ENCODE data around the gene SYTL2.

SYTL2 gene

DNA sequence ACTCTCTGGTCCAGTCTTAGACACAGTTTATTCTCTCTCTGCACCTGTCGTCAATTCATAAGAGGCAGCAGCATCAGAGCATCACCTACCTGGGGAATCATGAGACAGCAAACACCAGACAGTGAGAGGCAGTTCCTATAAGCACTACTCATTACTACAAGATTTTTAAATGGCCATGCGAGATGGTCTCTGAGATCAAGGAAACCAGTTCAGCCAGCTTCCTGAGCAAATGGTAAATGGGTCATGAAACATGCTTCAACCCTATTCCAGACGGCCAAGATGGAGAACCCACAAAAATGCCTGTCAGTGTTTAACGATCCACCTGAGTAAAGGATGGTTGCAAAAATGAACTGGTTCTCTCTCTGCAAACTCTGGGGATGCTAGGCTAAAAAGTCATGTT lies 52.9 kb downstream of the SYTL2 start:
- H3K27ac ChIP-seq = no peak overlapping the region
- ChIA-PET CTCF (no interaction called here), POLR2A (ENCODE audit: low non-redundant PET) (no interaction called here)
- no peak for TF ChIP-seq CTCF (conservative IDR thresholded peaks at IDR 0.05; ENCODE audit: low read depth)
- DNase-seq (ENCODE audit: low spot score) = no peak

GRCh38 chr11:85756401-85757200 lies 54.3 kb downstream of the SYTL2 start:
- TF ChIP-seq CTCF (conservative IDR thresholded peaks at IDR 0.05; ENCODE audit: low read depth) = no peak
- POLR2A ChIA-PET (ENCODE audit: low non-redundant PET) = no interaction called here
- no peak overlapping the region for H3K27ac ChIP-seq
- DNase-seq (ENCODE audit: low spot score) = no peak
- CTCF ChIA-PET = no interaction called here

DNA sequence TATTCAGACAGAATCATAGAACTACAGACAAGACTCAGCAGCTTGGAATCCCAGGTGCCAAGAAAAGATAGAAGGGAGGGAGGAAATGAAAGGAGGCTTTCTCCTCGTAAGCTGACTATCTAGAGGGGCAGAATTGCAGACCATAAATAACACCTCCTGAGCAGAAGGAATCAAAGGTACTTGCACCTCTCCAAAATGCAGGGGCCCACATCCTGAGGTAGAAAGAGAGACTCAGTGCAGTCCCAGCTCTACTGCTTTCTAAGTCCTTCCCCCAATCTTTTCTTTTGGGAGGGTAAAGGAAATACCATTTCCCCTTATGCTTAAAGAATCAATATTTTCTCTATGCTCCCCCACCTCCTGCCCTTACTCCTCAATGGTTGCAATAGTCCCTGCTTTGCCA lies 55.2 kb downstream of the SYTL2 start:
- ChIA-PET CTCF (interaction anchor here (0.6 kb wide), 1 partner anchor 119 kb away, joined by 4 read pairs; no protein-coding TSS in a partner anchor), POLR2A (ENCODE audit: low non-redundant PET) (no interaction called here)
- no peak for TF ChIP-seq CTCF (conservative IDR thresholded peaks at IDR 0.05; ENCODE audit: low read depth)
- no peak overlapping the region for H3K27ac ChIP-seq
- no peak for DNase-seq (ENCODE audit: low spot score)

DNA sequence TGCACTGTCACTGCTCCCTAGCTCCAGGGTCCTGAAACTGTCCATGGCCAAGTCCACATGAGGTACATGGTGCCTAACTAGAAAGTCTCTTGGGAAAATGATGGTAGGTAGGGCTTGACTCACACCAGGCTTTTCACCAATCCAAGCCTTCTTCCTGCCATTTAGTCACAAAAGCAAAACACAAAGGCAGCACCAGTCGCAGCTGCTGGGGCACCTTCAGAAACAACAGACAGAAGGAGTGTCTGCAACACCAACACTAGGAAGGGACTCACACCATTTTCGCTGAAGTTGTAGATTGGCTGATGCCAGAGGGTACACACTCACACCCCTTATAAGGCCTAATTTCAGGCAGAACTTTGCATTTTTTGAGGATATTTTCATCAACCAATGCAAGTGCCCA lies 55.7 kb downstream of the SYTL2 start:
- no peak overlapping the region for H3K27ac ChIP-seq
- CTCF ChIA-PET = interaction anchor here (0.6 kb wide), 1 partner anchor 119 kb away, joined by 4 read pairs; no protein-coding TSS in a partner anchor
- TF ChIP-seq CTCF (conservative IDR thresholded peaks at IDR 0.05; ENCODE audit: low read depth) = no peak
- POLR2A ChIA-PET (ENCODE audit: low non-redundant PET) = no interaction called here
- DNase-seq (ENCODE audit: low spot score) = no peak

GRCh38 chr11:85752890-85753581 lies 57.9 kb downstream of the SYTL2 start:
- no peak for DNase-seq (ENCODE audit: low spot score)
- ChIA-PET CTCF (interaction anchor here (0.8 kb wide), 1 partner anchor 9 kb away, joined by 5 read pairs; no protein-coding TSS in a partner anchor), POLR2A (ENCODE audit: low non-redundant PET) (no interaction called here)
- TF ChIP-seq CTCF (conservative IDR thresholded peaks at IDR 0.05; ENCODE audit: low read depth) = no peak
- H3K27ac ChIP-seq = no peak overlapping the region

- DNase-seq (ENCODE audit: low spot score) = no peak
- CTCF ChIA-PET = interaction anchor here (0.8 kb wide), 1 partner anchor 9 kb away, joined by 5 read pairs; no protein-coding TSS in a partner anchor
- POLR2A ChIA-PET (ENCODE audit: low non-redundant PET) = no interaction called here
- no peak for TF ChIP-seq CTCF (conservative IDR thresholded peaks at IDR 0.05; ENCODE audit: low read depth)
- H3K27ac ChIP-seq = no peak overlapping the region
These were observed 58.6 kb downstream of the SYTL2 start for GRCh38 chr11:85752201-85752889.
